ENCODE data around the gene TIMP2.

DNA sequence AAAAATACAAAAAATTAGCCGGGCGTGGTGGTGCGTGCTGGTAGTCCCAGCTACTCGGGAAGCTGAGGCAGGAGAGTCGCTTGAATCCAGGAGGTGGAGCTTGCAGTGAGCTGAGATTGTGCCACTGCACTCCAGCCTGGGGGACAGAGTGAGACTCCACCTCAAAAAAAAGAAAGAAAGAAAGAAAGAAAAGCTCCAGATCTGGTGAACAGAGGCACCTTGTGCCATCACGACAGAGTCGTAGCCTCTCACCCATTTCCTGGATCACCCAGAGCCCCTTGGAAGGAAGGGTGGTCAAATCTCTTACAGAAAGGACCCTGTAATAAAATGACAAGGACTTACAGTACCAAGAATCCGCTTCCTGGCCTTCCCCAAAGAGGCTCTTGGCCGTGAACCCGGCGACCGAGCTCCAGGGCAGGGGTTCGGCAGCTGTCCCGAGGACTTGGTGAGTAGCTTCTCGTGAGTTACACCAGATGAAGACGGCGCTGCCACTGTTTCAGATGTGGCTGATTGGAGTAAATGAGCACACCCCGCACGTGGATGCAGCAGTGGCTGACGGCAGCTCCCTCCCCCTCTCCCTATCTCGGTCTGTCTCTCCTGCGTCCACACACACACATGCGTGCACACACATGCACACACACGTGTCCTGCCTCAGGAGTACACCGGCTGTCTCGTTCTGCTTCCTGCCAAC lies 41.1 kb upstream of the TIMP2 start:
- TF ChIP-seq POLR2A (IDR thresholded peaks at IDR 0.05; ENCODE audit: low read depth, low read length) (no peak), POLR2AphosphoS5 (IDR thresholded peaks at IDR 0.05; ENCODE audit: insufficient read depth, low read depth, low read length) (no peak), JUN (IDR thresholded peaks at IDR 0.05; ENCODE audit: borderline replicate concordance, insufficient read depth, insufficient read length, low read depth) (no peak), EZH2 (IDR thresholded peaks at IDR 0.05; ENCODE audit: borderline replicate concordance, low read depth, low read length, severe bottlenecking) (no peak), FOS (IDR thresholded peaks at IDR 0.05; ENCODE audit: borderline replicate concordance, insufficient read depth, low read length) (no peak)
- TF ChIP-seq, protein P1, sequence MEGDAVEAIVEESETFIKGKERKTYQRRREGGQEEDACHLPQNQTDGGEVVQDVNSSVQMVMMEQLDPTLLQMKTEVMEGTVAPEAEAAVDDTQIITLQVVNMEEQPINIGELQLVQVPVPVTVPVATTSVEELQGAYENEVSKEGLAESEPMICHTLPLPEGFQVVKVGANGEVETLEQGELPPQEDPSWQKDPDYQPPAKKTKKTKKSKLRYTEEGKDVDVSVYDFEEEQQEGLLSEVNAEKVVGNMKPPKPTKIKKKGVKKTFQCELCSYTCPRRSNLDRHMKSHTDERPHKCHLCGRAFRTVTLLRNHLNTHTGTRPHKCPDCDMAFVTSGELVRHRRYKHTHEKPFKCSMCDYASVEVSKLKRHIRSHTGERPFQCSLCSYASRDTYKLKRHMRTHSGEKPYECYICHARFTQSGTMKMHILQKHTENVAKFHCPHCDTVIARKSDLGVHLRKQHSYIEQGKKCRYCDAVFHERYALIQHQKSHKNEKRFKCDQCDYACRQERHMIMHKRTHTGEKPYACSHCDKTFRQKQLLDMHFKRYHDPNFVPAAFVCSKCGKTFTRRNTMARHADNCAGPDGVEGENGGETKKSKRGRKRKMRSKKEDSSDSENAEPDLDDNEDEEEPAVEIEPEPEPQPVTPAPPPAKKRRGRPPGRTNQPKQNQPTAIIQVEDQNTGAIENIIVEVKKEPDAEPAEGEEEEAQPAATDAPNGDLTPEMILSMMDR (IDR thresholded peaks at IDR 0.05; ENCODE audit: extremely low read depth in 1 of 2, insufficient read depth in 1 of 2, low read depth in 1 of 2, low read length in 2 of 2): no peak
- TF ChIP-seq, protein P2, sequence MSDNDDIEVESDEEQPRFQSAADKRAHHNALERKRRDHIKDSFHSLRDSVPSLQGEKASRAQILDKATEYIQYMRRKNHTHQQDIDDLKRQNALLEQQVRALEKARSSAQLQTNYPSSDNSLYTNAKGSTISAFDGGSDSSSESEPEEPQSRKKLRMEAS (IDR thresholded peaks at IDR 0.05; ENCODE audit: insufficient read depth, insufficient read length): no peak
